Measurements from ENCODE around the gene CYB5RL. TPM values are rescaled to one million over a fixed set of nuclear protein-coding genes. Genes with fewer than 3 reads are reported as not detected.

CYB5RL gene
- total and polyA plus RNA-seq, 2 of the 13 experiments (the other 11 are each of a cell fraction or from before 2014, with no cell fraction given): 3.7 to 5.0 TPM

- TF ChIP-seq TFDP1 (CRISPR knock-in tag; IDR thresholded peaks at IDR 0.05; ENCODE audit: borderline replicate concordance): peak; percentile 92
- peak; percentile 28 for TF ChIP-seq RAD21 (CRISPR knock-in tag; IDR thresholded peaks at IDR 0.05)
- peak; percentile 96 for TF ChIP-seq POLR2G (IDR thresholded peaks at IDR 0.05; ENCODE audit: low read depth, low read length)
- TF ChIP-seq AGO1 (IDR thresholded peaks at IDR 0.05; ENCODE audit: low read depth, low read length, poor library complexity, severe bottlenecking): peak; percentile 43
- TF ChIP-seq ZNF563 (CRISPR knock-in tag; IDR thresholded peaks at IDR 0.05): peak; percentile 55
- peak; percentile 57; the same call in 1 of the 2 replicates for TF ChIP-seq ZZZ3 (CRISPR knock-in tag; IDR thresholded peaks at IDR 0.05; ENCODE audit: borderline replicate concordance)
- 0 out of 2 replicates have a peak, but pooled peaks have one; percentile 10 for TF ChIP-seq BATF2 (CRISPR knock-in tag; IDR thresholded peaks at IDR 0.05)
- TF ChIP-seq KDM5B (CRISPR knock-in tag; IDR thresholded peaks at IDR 0.05; ENCODE audit: borderline replicate concordance): peak; percentile 65; the same call in 1 of the 2 replicates
- peak; percentile 60; the same call in 1 of the 2 replicates for TF ChIP-seq AHDC1 (CRISPR knock-in tag; IDR thresholded peaks at IDR 0.05; ENCODE audit: borderline replicate concordance)
- no peak for TF ChIP-seq PAWR (CRISPR knock-in tag; IDR thresholded peaks at IDR 0.05; ENCODE audit: borderline replicate concordance)
- peak; percentile 59; the same call in 1 of the 2 replicates for TF ChIP-seq MXD3 (CRISPR knock-in tag; IDR thresholded peaks at IDR 0.05)
- peak; percentile 80 for TF ChIP-seq SAP130 (CRISPR knock-in tag; IDR thresholded peaks at IDR 0.05; ENCODE audit: low read depth)
- TF ChIP-seq SP1 (IDR thresholded peaks at IDR 0.05): no peak
- peak; percentile 51; the same call in 1 of the 2 replicates for TF ChIP-seq SP1 (CRISPR knock-in tag; IDR thresholded peaks at IDR 0.05)
- TF ChIP-seq REST (IDR thresholded peaks at IDR 0.05; ENCODE audit: borderline replicate concordance in 1 of 2, low read depth in 1 of 2, low read length in 2 of 2): peak in 1 of 2 experiments; percentile 16; a peak in 1 of 4 replicates
- peak; percentile 88 for TF ChIP-seq PHF21A (CRISPR knock-in tag; IDR thresholded peaks at IDR 0.05)
These were observed at the start of gene CYB5RL, which contains the start of gene MRPL37 (continued) for GRCh38 chr1:54199765-54200518.
